ENCODE results near the gene KIF26A. TPM values are rescaled to one million over a fixed set of nuclear protein-coding genes. Genes with fewer than 3 reads are reported as not detected.

The KIF26A gene
- total and polyA plus RNA-seq, 2 of the 4 experiments (the other 2 are of a cell fraction): not detected

DNA sequence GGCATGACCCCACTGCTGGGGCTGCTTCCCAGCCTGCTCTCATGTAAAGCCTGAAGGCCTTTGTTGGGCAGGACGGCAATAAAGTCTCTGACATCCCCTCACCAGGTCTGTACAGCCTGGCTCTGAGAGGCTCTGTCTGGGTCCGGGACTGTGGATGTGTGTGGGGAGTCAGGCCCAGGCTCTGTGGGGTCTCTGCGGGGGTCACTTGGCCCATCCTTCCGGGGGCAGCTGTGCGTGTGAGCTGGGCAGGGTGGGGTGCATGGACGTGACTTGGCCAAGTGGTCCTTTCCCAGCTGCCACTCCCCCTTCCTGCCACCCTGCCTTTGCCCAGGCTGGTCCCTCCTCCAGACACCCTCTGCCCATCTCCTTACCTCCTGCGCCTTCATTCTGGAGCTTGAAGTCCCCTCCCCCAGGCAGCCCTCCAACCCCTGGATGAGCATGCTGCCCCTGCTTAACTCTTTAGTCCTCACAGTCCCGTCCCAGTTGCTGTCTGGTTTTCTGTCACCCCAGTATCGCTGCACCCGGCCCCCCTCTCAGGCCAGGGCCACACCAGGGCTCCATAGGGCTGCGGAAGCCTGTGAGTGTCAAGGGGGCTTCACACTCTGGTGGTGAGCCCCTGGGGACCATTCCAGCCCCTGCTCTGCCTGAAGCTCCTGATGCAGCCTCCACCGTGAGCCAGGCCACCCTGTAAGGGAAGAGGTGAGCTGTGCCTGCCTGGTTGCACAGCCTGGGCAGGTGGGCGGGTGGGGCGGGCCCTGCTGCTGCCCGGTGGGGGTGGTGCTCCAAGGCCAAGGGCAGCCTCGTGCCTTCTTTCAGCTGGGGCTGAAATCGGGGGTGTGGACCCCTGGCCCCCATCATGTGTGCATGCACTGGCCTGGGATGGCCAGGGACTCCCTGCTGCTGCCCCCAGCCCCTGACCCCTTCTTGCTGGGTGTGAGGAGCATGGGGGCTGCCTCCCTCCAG, 25.5 kb upstream of the KIF26A start:
- no peaks in the 10 kb centered on the region for H3K9me1 ChIP-seq (ENCODE audit: insufficient read depth, low read length)
- no peak overlapping the region for H3K9ac ChIP-seq (ENCODE audit: low read depth, low read length)
- no peak overlapping the region for H3K4me2 ChIP-seq (ENCODE audit: low read depth, low read length)
- in situ Hi-C loops (cut with MboI; ENCODE audit: low sequenced_read_pairs) (no loop called here), intact Hi-C loops (cut with micrococcal nuclease) (no loop called here), dilution Hi-C loops (cut with HindIII; ENCODE audit: low sequenced_read_pairs, unreplicated experiment) (no loop called here)
- no peak overlapping the region for H2AK9ac ChIP-seq (replicated peaks; ENCODE audit: low read depth, low read length, poor library complexity)
- POLR2A ChIA-PET (ENCODE audit: unreplicated experiment): no interaction called here
- H4K20me1 ChIP-seq (ENCODE audit: insufficient read depth, low read length): no peaks in the 10 kb centered on the region; the same call in 1 of the 2 replicates
- H3K14ac ChIP-seq (replicated peaks; ENCODE audit: low read depth, low read length): no peak overlapping the region
- no peak overlapping the region for H4K91ac ChIP-seq (ENCODE audit: insufficient read depth, low read depth, low read length)
- no peak overlapping the region for H2BK5ac ChIP-seq (ENCODE audit: low read depth, low read length, poor library complexity, severe bottlenecking)
- H2BK120ac ChIP-seq (ENCODE audit: low read depth, low read length): no peak overlapping the region
- no peak overlapping the region for H2AK5ac ChIP-seq (ENCODE audit: low read depth, low read length)
- ATAC-seq (ENCODE audit: low read depth) (no peak), DNase-seq (no peak)
- no peak overlapping the region for H3K18ac ChIP-seq (ENCODE audit: low read depth, low read length)
- H3K27ac ChIP-seq (ENCODE audit: insufficient read depth, low read length): no peak overlapping the region
- H2BK20ac ChIP-seq (ENCODE audit: low read depth, low read length): no peak overlapping the region
- no peak overlapping the region for H2AFZ ChIP-seq (replicated peaks; ENCODE audit: low read length, poor library complexity)
- no peak overlapping the region for H4K8ac ChIP-seq (ENCODE audit: low read depth in 2 of 2, low read length in 2 of 2)
- no peak overlapping the region for H2BK15ac ChIP-seq (ENCODE audit: low read depth, low read length)
- BruUV-seq (replicated peaks): no TSS peak
- TF ChIP-seq RFX5 (IDR thresholded peaks at IDR 0.05; ENCODE audit: low read depth, low read length): no peak
- TF ChIP-seq, protein P1, sequence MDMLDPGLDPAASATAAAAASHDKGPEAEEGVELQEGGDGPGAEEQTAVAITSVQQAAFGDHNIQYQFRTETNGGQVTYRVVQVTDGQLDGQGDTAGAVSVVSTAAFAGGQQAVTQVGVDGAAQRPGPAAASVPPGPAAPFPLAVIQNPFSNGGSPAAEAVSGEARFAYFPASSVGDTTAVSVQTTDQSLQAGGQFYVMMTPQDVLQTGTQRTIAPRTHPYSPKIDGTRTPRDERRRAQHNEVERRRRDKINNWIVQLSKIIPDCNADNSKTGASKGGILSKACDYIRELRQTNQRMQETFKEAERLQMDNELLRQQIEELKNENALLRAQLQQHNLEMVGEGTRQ (IDR thresholded peaks at IDR 0.05; ENCODE audit: low read depth, low read length): no peak
- TF ChIP-seq CHD1 (IDR thresholded peaks at IDR 0.05; ENCODE audit: low read depth, low read length): no peak
- no peak for TF ChIP-seq RAD21 (IDR thresholded peaks at IDR 0.05; ENCODE audit: low read length)
- no peak for TF ChIP-seq POLR2A (IDR thresholded peaks at IDR 0.05; ENCODE audit: low read depth, low read length)
- TF ChIP-seq, protein P2, sequence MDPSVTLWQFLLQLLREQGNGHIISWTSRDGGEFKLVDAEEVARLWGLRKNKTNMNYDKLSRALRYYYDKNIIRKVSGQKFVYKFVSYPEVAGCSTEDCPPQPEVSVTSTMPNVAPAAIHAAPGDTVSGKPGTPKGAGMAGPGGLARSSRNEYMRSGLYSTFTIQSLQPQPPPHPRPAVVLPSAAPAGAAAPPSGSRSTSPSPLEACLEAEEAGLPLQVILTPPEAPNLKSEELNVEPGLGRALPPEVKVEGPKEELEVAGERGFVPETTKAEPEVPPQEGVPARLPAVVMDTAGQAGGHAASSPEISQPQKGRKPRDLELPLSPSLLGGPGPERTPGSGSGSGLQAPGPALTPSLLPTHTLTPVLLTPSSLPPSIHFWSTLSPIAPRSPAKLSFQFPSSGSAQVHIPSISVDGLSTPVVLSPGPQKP (IDR thresholded peaks at IDR 0.05; ENCODE audit: borderline replicate concordance, low read depth, low read length): no peak
- no peak for TF ChIP-seq MXI1 (IDR thresholded peaks at IDR 0.05; ENCODE audit: borderline replicate concordance, low read depth, low read length)
- TF ChIP-seq CEBPB (IDR thresholded peaks at IDR 0.05; ENCODE audit: low read depth, low read length): no peak
- no peak for TF ChIP-seq BHLHE40 (IDR thresholded peaks at IDR 0.05; ENCODE audit: low read depth, low read length)
- TF ChIP-seq NFE2L2 (IDR thresholded peaks at IDR 0.05; ENCODE audit: low read depth, low read length): no peak
- TF ChIP-seq MAFK (IDR thresholded peaks at IDR 0.05; ENCODE audit: low read depth, low read length): no peak
- TF ChIP-seq, protein P3, sequence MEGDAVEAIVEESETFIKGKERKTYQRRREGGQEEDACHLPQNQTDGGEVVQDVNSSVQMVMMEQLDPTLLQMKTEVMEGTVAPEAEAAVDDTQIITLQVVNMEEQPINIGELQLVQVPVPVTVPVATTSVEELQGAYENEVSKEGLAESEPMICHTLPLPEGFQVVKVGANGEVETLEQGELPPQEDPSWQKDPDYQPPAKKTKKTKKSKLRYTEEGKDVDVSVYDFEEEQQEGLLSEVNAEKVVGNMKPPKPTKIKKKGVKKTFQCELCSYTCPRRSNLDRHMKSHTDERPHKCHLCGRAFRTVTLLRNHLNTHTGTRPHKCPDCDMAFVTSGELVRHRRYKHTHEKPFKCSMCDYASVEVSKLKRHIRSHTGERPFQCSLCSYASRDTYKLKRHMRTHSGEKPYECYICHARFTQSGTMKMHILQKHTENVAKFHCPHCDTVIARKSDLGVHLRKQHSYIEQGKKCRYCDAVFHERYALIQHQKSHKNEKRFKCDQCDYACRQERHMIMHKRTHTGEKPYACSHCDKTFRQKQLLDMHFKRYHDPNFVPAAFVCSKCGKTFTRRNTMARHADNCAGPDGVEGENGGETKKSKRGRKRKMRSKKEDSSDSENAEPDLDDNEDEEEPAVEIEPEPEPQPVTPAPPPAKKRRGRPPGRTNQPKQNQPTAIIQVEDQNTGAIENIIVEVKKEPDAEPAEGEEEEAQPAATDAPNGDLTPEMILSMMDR (conservative IDR thresholded peaks at IDR 0.05; ENCODE audit: low read depth, low read length): no peak
- TF ChIP-seq MAZ (IDR thresholded peaks at IDR 0.05; ENCODE audit: borderline replicate concordance, low read depth, low read length): no peak
- TF ChIP-seq RCOR1 (IDR thresholded peaks at IDR 0.05; ENCODE audit: insufficient replicate concordance, low read length): no peak
- CTCF ChIA-PET: no interaction called here
- no peaks in the 10 kb centered on the region for H3K4me1 ChIP-seq (ENCODE audit: control insufficient read depth, insufficient read depth, low read length)
- H3K4ac ChIP-seq (ENCODE audit: low read depth, low read length): no peak overlapping the region
- H3K23ac ChIP-seq (ENCODE audit: low read depth, low read length): no peak overlapping the region
- H3K79me1 ChIP-seq (ENCODE audit: low read depth in 1 of 2, low read length in 2 of 2): no peaks in the 10 kb centered on the region
- H3K36me3 ChIP-seq (ENCODE audit: control insufficient read depth, insufficient read depth, low read length): no peaks in the 10 kb centered on the region
- WGBS, 2 experiments (ENCODE audit: extremely low coverage in 2 of 2, insufficient read length in 1 of 2): 38% methylated on average over 1 of the region's 17 CpGs; no CpG with 5 or more reads in 1 of the 2 experiments
- H4K5ac ChIP-seq (ENCODE audit: low read depth, low read length): no peak overlapping the region
- no peak overlapping the region for H3K56ac ChIP-seq (ENCODE audit: extremely low read depth, insufficient read depth, low read length)
- no peak overlapping the region for H3K4me3 ChIP-seq (ENCODE audit: insufficient read depth, low read depth, low read length)
- peaks cover 17% of the 10 kb centered on the region; the same call in 1 of the 2 replicates for H3K27me3 ChIP-seq (ENCODE audit: control insufficient read depth, insufficient read depth, low read length)
- H3K9me3 ChIP-seq (ENCODE audit: control insufficient read depth, insufficient read depth, low read length): no peaks in the 10 kb centered on the region

All from IMR-90 (cell line).